Right atrium auricular region (tissue), 2 donors: ENCODE measurements around the gene CDC16. TPM values are rescaled to one million over a fixed set of nuclear protein-coding genes. Genes with fewer than 3 reads are reported as not detected.

Source experiments
- DNase-seq: peaks from one replicate; pipeline ENCODE4 v3.0.0-alpha.2; 2019; ENCODE audit warnings: low spot score
- H3K27ac ChIP-seq, 2 donors: fragments of 200-600 bp; sonication (generic); 1 replicate in 1 of 2; 2 replicates in 1 of 2; pipeline ENCODE4 v1.5.1; 2016 to 2019
- H3K27me3 ChIP-seq, 2 donors: fragments of 200-600 bp; sonication (generic); one replicate each; pipeline versions ENCODE4 v1.5.1 to v1.6.0; 2017 to 2019
- H3K36me3 ChIP-seq: fragments of 200-600 bp; sonication (generic); one replicate; pipeline ENCODE4 v1.5.1; 2016
- H3K4me1 ChIP-seq, 2 donors: fragments of 200-600 bp; sonication (generic); one replicate each; pipeline versions ENCODE4 v1.5.1 to v1.6.0; 2017 to 2019
- H3K4me3 ChIP-seq, 2 donors: fragments of 200-600 bp; sonication (generic); 1 replicate in 1 of 2; 2 replicates in 1 of 2; pipeline ENCODE4 v1.5.1; 2017 to 2019; ENCODE audit warnings: mild to moderate bottlenecking in 1 of 2, moderate library complexity in 1 of 2
- H3K9me3 ChIP-seq, 2 donors: fragments of 200-600 bp; sonication (generic); one replicate each; pipeline ENCODE4 v1.5.1; 2019
- total RNA-seq, 2 donors: library from RNA; depleted of rRNA; stranded (reverse); fragments of >200 nt; gene quantifications; one replicate each; pipeline ENCODE4 v1.1.0, GENCODE V29; 2016
- TF ChIP-seq, protein P1 (sequence below), 2 donors: fragments of 200-600 bp; sonication (generic); IDR thresholded peaks; one replicate each; pipeline ENCODE4 v1.5.1; 2019; ENCODE audit warnings: antibody characterized with exemption in 2 of 2

Gene CDC16
- total RNA-seq, 2 donors from 2014 or later: 21.1 to 31.8 TPM

GRCh38 chr13:114256547-114256946, 21.9 kb downstream of the CDC16 start:
- TF ChIP-seq, protein P1, sequence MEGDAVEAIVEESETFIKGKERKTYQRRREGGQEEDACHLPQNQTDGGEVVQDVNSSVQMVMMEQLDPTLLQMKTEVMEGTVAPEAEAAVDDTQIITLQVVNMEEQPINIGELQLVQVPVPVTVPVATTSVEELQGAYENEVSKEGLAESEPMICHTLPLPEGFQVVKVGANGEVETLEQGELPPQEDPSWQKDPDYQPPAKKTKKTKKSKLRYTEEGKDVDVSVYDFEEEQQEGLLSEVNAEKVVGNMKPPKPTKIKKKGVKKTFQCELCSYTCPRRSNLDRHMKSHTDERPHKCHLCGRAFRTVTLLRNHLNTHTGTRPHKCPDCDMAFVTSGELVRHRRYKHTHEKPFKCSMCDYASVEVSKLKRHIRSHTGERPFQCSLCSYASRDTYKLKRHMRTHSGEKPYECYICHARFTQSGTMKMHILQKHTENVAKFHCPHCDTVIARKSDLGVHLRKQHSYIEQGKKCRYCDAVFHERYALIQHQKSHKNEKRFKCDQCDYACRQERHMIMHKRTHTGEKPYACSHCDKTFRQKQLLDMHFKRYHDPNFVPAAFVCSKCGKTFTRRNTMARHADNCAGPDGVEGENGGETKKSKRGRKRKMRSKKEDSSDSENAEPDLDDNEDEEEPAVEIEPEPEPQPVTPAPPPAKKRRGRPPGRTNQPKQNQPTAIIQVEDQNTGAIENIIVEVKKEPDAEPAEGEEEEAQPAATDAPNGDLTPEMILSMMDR (IDR thresholded peaks at IDR 0.05): no peak
- Histone ChIP-seq H3K27me3 (no peaks in the 10 kb centered on the region), H3K36me3 (peaks cover 64% of the 10 kb centered on the region), H3K9me3 (no peaks in the 10 kb centered on the region), H3K4me3 (no peak overlapping the region), H3K27ac (no peak overlapping the region), H3K4me1 (peaks cover 0 to 17% of the 10 kb centered on the region in 2 donors)
- no peak for DNase-seq

DNA sequence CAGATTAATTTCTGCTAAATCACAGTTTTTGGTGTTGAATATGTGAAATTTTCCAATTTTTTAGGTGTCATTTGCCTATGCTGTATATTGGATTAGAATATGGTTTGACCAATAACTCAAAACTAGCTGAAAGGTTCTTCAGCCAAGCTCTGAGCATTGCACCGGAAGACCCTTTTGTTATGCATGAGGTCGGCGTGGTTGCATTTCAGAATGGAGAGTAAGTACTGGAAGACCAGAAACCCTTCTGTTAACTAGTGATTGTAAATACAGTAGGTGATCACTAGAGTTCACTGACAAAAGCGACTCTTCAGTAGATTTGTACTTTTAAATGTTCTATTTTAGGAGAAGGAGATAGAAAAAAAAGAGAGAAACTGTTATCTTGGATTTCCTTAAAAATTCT, 22.3 kb downstream of the CDC16 start:
- Histone ChIP-seq H3K27me3 (no peaks in the 10 kb centered on the region), H3K4me3 (no peak overlapping the region), H3K9me3 (no peaks in the 10 kb centered on the region), H3K4me1 (peaks cover 0 to 17% of the 10 kb centered on the region in 2 donors), H3K36me3 (peaks cover 59% of the 10 kb centered on the region), H3K27ac (no peak overlapping the region)
- DNase-seq: no peak
- TF ChIP-seq, protein P1 (IDR thresholded peaks at IDR 0.05): no peak

- Histone ChIP-seq H3K4me1 (peaks cover 0 to 17% of the 10 kb centered on the region in 2 donors), H3K9me3 (no peaks in the 10 kb centered on the region), H3K4me3 (no peak overlapping the region), H3K27me3 (no peaks in the 10 kb centered on the region), H3K36me3 (peaks cover 67% of the 10 kb centered on the region), H3K27ac (no peak overlapping the region)
- TF ChIP-seq, protein P1 (IDR thresholded peaks at IDR 0.05): no peak
- DNase-seq: no peak
Measured at GRCh38 chr13:114258589-114258988, 23.9 kb downstream of the CDC16 start.

DNA sequence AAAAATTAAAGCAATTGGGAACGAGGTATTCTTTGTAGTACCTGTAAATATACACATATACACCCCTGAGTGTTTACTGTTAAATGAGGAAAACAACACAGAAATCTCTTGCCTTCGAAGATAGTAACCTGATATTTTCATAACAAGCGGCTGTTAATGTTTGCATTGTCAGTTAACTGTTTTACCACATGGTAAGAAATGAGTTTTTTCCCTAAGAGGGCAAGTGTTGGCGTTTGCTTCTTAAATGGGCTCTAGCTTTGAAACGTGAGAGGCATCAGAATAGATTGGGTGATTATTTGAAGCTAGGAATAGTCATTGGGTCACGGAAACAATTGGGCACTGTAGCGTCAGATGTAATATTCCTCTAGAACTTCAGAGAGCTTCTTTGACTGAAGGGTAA, 24.7 kb downstream of the CDC16 start:
- peaks cover 71% of the 10 kb centered on the region for H3K36me3 ChIP-seq
- H3K4me1 ChIP-seq: peaks cover 0 to 17% of the 10 kb centered on the region in 2 donors
- no peak overlapping the region for H3K4me3 ChIP-seq
- no peaks in the 10 kb centered on the region for H3K27me3 ChIP-seq
- no peak for DNase-seq
- no peak overlapping the region for H3K27ac ChIP-seq
- H3K9me3 ChIP-seq: no peaks in the 10 kb centered on the region
- TF ChIP-seq, protein P1 (IDR thresholded peaks at IDR 0.05): no peak

- TF ChIP-seq, protein P1 (IDR thresholded peaks at IDR 0.05): no peak
- H3K4me1 ChIP-seq: peaks cover 0 to 17% of the 10 kb centered on the region in 2 donors
- peak overlapping the region in 1 of 2 donors; percentile 27 for H3K27ac ChIP-seq
- H3K9me3 ChIP-seq: no peaks in the 10 kb centered on the region
- no peak for DNase-seq
- no peak overlapping the region for H3K4me3 ChIP-seq
- no peaks in the 10 kb centered on the region for H3K27me3 ChIP-seq
- peaks cover 71% of the 10 kb centered on the region for H3K36me3 ChIP-seq
Measured at GRCh38 chr13:114259974-114260373, 25.3 kb downstream of the CDC16 start.

- no peaks in the 10 kb centered on the region for H3K9me3 ChIP-seq
- peaks cover 0 to 17% of the 10 kb centered on the region in 2 donors for H3K4me1 ChIP-seq
- no peak overlapping the region for H3K4me3 ChIP-seq
- H3K27me3 ChIP-seq: no peaks in the 10 kb centered on the region
- TF ChIP-seq, protein P1 (IDR thresholded peaks at IDR 0.05): no peak
- H3K36me3 ChIP-seq: peaks cover 71% of the 10 kb centered on the region
- DNase-seq: no peak
- peak overlapping the region; percentile 27 to 45 for H3K27ac ChIP-seq
Measured at GRCh38 chr13:114260814-114261213, 26.1 kb downstream of the CDC16 start.
